Erythroblast (primary cell): ENCODE measurements around the gene CTBS.

ENCODE experiments used
- DNase-seq, 2 experiments: peaks; one replicate each; lab custom pipeline; 2025; lab: John Stamatoyannopoulos, UW
- GATA1 ChIP-seq: IDR thresholded peaks from 2 replicates; pipeline ENCODE4 v1.6.1; 2011; ENCODE audit warnings: low read depth, mild to moderate bottlenecking, control low read depth, low read length, moderate library complexity
- POLR2A ChIP-seq: IDR thresholded peaks from 2 replicates; pipeline ENCODE4 v1.6.1; 2011; ENCODE audit warnings: mild to moderate bottlenecking, low read length

Gene CTBS

DNA sequence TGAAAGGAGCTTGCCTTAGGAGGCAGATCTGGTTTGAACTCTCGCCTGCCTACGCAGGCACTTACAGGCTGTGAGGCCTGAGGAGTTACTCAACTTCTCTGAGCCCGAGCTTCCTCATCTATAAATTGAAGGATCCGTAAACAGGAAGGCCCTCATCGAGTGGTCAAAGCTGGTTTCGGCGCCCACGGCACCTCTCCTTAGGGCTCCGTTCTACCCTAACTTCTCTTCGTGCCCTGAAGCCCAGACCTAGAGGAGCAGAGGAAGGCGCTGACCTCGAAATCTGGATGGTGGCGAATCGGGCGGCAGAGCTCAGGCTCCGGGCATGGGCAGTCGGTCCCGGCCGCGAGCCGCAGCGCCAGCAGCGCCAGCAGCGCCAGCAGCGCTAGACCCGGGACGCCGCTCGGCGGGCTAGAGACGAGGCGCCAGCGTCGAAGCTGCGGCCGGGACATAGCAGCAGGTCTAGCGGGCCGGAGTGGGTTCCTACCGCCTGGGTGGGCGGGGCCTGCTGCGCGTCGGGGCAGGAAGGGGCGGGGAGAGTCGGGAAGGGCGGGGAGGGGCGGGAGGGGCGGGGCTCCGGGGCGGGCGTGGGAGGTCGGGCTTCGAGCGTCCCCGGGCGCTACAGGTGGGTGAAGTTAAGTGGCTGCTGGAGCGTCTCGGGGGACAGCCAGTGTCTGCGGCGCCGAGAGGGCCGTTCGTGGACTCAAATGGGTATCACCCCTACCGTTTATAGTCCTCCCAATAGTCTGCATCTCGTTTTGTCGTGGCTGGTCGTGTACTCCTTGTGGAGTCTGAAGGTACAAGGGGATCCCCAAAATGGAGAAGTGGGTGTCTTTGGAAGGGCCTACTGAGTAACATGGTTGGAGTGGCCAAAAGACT lies at the start of gene CTBS:
Gene CTBS (minus strand): TSS at position 474 of the 876 bp plus-strand sequence. CDS start 25 bp downstream, at position 449.
- peak; percentile 90 to 94 for DNase-seq
- TF ChIP-seq POLR2A: peak; percentile 85
- no peak for TF ChIP-seq GATA1

DNA sequence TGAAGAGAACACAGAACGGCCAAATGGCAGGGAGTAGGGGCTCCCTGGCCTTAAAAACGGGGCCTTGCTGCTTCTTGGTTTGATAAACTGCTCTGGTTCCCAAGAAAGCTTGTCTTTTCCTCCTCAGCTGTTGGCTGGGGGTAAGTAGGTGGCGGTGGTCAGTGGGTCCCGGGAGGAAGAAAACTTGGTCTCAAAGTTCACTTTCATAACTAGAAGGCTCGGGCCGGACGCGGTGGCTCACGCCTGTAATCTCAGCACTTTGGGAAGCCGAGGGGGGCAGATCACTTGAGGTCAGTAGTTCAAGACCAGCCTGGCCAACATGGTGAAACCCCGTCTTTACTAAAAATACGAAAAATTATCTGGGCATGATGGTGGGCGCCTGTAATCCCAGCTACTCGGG lies 47.3 kb upstream of the CTBS start:
- no peak for DNase-seq
- TF ChIP-seq GATA1: no peak
- TF ChIP-seq POLR2A: no peak

DNA sequence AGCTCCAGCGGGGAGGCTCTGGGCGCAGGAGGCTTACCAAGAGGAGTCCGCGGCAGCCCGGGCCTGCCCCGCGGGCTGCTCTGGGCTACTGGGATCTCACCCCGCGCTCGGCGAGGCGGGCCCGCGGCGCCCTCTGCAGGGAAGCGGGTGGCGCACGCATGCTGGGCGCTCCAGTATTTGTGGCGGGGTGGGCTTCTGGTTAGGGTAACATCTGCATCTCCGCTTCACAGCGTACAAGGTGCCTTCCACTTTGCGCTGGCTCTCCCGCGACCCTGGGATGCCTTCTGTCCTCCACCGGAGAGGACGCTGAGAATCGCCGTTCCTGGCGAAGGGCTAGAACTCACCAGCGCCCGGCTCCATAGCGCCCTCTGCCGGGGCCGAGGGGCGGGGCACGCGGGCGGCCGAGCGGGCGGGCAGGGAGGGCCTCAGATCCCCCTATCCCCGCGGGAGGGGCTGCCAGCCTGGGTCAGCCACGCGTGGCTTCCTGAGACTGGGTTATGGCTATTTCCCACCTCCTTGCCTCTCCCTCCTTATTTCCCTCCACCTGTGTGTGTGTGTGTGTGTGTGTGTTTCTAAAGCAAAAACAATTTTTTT lies 46.6 kb upstream of the CTBS start:
- peak; percentile 86 to 90 for DNase-seq
- TF ChIP-seq GATA1 (no peak), POLR2A (no peak)

DNA sequence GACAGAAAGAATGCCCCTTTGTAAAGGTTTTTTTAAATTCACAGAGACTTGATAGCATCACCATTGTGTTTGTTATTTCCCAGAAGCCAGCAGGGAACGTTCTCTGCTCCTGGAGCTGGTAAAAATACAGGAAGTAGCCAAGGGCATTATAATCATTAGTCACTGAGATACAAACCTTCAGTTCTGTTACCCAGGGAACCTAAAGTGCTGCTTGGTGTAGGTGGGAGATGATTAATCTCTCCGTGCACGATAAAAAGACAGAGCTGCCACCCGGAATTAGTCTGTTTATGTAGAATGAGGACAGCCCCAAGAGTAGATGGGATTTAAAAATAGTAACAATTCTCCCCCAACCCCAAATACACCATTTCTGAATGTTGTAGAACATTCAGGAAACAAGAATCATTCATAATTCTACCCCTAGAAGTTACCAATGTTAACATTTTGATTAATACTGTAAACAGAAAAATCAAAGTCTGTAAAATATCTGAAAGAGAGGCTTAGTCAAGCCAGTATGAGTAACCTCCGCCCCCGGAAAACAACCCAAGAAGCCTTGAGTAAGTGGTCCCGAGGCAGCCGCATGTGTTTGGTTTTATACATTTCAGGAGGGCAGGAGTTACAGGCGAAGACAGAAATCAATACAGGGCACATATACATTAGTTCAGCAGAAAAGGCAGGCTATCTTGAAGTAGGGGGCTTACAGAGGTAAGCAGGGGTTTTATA lies 45.3 kb upstream of the CTBS start:
- no peak for DNase-seq
- TF ChIP-seq POLR2A (no peak), GATA1 (no peak)

DNA sequence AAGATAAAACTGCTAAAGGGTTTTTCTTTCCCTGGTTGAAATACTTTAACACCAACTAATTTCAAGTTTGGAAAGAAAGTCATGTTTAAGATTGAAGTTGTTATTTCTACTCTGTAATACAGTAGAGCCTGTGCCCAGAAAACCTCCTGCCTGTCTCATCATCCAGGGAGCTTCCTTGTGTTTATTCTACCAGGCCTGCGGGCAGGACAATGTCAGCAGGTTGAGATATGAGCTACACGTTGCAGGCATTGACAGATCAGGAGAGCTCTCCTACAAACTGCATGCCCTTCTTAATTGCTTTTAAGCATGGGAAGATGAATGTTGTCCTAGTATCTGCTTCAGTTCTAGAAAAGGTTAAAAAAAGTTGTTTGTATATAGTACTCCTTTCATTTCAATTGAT lies 43.1 kb upstream of the CTBS start:
- DNase-seq: no peak
- TF ChIP-seq POLR2A (no peak), GATA1 (no peak)

DNA sequence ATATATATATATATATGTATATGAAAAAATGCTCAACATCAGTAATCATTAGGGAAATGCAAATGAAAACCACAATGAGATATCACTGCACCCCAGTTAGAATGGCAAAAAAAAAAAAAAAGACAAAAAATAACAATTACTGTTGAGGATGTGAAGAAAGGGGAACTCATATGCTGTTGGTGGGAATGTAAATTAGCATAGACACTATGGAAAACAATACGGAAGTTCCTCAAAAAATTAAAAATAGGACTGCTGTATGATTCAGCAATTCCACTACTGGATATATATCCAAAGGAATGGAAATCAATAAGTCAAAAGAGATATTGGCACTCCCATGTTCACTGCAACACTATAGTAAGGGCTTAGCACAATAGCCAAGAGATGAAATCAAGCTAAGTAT lies 41.5 kb upstream of the CTBS start:
- TF ChIP-seq GATA1 (no peak), POLR2A (no peak)
- no peak for DNase-seq

DNA sequence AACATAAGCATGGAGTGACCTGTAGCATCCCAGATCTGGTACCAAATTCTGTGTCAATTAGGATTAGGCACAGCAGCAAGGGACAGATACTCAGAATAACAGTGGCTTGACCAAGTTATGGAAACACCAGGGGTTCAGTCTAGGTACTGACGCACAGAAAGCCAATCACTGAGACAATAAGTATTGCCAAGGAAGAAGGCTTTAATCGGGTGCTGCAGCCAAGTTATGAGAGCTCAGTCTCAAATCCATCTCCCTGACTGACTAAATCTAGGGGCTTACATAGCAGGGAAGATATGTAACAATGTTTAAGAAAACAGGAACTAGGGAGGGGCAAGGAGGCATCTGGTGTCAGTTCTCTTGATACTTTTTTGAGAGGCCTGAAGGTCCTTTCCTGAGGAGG lies 39.6 kb upstream of the CTBS start:
- no peak for TF ChIP-seq POLR2A
- no peak for TF ChIP-seq GATA1
- no peak for DNase-seq

DNA sequence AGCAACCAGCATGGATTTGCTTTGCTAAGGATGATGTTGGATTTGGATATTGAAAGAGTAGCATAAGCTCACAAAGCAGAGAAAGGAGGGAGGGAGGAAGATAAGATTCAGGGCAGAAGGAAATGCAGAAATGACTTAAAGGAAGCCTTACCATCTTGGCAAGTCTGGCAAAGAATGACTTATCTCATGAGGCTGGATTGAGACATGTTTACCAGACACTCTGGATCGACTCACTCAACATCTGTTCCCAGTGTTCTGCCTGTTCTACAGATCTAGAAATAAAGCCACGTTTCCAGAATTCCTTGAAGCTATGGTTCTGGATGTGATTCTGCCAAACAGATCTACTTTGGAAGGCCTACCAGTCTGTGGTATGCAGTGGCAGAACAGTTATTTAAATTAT lies 38.8 kb upstream of the CTBS start:
- no peak for TF ChIP-seq GATA1
- no peak for TF ChIP-seq POLR2A
- DNase-seq: no peak

GRCh38 chr1:84611796-84612195 lies 37.6 kb upstream of the CTBS start:
- no peak for DNase-seq
- TF ChIP-seq GATA1 (no peak), POLR2A (no peak)

DNA sequence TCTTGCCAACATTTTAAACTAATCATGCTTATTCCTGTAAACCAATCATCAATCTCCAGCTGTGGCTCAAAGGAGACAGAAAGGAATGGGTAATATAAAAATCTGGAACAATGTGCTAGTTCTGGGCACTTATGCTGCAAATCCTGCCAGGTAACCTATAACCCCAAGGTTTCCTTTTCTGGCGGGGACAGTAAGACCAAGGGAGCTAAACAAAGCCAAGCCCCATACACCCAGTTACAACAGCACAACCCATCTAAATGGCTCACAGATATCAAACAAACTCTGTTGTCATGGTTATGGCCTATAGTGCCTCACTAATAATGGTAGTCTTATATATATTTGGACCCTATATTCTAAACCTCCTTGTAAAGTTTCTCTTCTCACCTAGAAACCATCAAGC lies 36.9 kb upstream of the CTBS start:
- TF ChIP-seq POLR2A (no peak), GATA1 (no peak)
- DNase-seq: no peak

GRCh38 chr1:84606977-84607376 lies 32.7 kb upstream of the CTBS start:
- no peak for TF ChIP-seq GATA1
- TF ChIP-seq POLR2A: no peak
- no peak for DNase-seq

DNA sequence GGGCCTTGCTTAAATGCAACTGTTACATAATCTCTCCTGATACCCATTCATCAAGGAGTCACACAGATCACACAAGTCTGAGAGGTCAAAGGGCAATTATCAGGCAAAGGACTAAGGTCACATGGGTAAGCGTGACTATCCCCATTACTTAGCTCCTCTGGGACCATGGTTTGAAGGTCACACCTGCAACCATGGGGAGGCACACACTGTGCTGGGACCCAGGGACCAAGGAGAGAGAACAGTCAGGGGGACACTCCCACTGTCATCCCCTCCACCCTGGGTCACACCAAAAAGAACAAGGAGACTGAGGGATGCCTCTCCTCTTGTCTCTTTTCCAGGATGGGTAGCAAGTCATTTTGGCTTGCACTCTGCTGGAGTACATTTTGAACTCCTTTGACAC lies 30.9 kb upstream of the CTBS start:
- no peak for TF ChIP-seq GATA1
- no peak for DNase-seq

GRCh38 chr1:84603941-84604830 lies 29.9 kb upstream of the CTBS start:
- TF ChIP-seq POLR2A (no peak), GATA1 (no peak)
- peak; percentile 5 to 8 for DNase-seq

- TF ChIP-seq POLR2A (no peak), GATA1 (no peak)
- DNase-seq: no peak
Measured at GRCh38 chr1:84603223-84603622, 29.0 kb upstream of the CTBS start.

GRCh38 chr1:84600796-84601195 lies 26.6 kb upstream of the CTBS start:
- no peak for DNase-seq
- no peak for TF ChIP-seq GATA1
- no peak for TF ChIP-seq POLR2A
